ENCODE measurements around the gene CLDN5.

DNA sequence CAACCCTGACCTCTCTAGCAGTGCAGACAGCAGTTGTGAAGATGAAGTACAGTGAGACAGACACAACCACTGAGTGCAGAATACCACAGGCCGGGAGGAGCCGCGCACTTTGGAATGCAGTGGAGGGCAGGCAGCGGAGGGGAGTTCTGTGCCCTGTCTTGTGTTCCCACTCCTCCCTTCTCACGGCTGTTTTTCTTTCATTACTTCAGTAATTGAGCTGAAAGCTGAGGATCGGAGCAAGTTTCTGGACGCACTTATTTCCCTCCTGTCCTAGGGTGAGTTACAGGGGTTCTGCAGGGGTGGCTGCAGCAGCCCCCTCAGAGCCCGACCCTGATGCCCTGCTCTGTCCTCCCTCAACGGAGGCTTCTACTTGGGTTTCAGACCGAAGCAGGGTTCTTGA is 5.6 kb downstream of the CLDN5 start:
- TF ChIP-seq, protein P1, sequence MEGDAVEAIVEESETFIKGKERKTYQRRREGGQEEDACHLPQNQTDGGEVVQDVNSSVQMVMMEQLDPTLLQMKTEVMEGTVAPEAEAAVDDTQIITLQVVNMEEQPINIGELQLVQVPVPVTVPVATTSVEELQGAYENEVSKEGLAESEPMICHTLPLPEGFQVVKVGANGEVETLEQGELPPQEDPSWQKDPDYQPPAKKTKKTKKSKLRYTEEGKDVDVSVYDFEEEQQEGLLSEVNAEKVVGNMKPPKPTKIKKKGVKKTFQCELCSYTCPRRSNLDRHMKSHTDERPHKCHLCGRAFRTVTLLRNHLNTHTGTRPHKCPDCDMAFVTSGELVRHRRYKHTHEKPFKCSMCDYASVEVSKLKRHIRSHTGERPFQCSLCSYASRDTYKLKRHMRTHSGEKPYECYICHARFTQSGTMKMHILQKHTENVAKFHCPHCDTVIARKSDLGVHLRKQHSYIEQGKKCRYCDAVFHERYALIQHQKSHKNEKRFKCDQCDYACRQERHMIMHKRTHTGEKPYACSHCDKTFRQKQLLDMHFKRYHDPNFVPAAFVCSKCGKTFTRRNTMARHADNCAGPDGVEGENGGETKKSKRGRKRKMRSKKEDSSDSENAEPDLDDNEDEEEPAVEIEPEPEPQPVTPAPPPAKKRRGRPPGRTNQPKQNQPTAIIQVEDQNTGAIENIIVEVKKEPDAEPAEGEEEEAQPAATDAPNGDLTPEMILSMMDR (IDR thresholded peaks at IDR 0.05; ENCODE audit: low read length) = no peak
- TF ChIP-seq EZH2 (optimal IDR thresholded peaks at IDR 0.05; ENCODE audit: low read depth, low read length) (no peak), EZH2phosphoT487 (IDR thresholded peaks at IDR 0.05; ENCODE audit: low read length) (no peak)
